ENCODE data around the gene WDR1. TPM values are rescaled to one million over a fixed set of nuclear protein-coding genes. Genes with fewer than 3 reads are reported as not detected.

Gene WDR1
- total RNA-seq, 1 experiment from 2014 or later: 199 TPM

DNA sequence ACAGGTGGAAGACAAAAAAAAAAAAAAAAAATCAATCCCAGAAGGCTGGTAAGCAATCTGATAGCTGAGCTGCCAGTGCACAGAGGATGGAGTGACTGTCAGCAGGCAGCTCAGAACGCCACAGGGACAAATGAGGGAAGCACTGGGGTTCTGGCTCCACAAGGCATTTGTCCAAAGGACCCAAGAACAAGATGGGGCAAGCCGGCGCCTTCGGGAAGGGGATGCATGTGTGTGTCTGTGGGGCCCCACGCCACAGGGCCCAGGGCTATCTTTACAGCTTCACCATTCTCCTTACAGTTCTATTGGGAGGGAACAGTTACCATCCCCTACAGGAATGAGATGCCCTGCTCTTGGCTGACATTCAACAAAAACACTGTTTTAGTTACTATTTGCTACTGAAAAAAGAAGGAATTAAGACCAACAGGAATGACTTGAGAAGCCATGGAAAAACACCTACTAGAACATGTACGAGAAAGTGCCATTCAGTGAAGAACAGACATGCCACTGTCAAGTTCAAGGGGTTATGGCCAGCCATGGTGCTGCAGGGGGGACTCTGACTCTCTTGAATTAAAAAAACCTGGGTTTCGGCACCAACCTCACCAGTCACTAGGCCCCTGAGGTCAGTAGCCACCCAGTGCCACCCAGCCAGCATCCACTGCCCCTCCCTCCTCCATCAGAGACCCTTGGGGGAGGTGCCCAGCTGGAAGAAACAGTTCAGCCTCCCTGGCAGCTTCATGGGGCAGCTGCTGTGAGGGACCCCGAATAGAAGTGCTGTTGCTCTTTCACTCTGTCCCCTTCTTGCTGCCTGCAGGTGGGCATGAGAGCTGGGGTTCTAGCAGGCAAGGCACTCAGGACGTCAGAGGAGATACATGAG lies 18.5 kb downstream of the WDR1 start:
- CTCF ChIA-PET: no interaction called here
- intact Hi-C loops (cut with micrococcal nuclease; ENCODE audit: unreplicated experiment): no loop called here
- H3K4me1 Mint-ChIP-seq (ENCODE audit: low read depth, unreplicated experiment): peaks cover 12% of the 10 kb centered on the region
- no peak overlapping the region for H3K4me3 Mint-ChIP-seq (ENCODE audit: low read depth, unreplicated experiment)
- TF ChIP-seq, protein P1, sequence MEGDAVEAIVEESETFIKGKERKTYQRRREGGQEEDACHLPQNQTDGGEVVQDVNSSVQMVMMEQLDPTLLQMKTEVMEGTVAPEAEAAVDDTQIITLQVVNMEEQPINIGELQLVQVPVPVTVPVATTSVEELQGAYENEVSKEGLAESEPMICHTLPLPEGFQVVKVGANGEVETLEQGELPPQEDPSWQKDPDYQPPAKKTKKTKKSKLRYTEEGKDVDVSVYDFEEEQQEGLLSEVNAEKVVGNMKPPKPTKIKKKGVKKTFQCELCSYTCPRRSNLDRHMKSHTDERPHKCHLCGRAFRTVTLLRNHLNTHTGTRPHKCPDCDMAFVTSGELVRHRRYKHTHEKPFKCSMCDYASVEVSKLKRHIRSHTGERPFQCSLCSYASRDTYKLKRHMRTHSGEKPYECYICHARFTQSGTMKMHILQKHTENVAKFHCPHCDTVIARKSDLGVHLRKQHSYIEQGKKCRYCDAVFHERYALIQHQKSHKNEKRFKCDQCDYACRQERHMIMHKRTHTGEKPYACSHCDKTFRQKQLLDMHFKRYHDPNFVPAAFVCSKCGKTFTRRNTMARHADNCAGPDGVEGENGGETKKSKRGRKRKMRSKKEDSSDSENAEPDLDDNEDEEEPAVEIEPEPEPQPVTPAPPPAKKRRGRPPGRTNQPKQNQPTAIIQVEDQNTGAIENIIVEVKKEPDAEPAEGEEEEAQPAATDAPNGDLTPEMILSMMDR (IDR thresholded peaks at IDR 0.05; ENCODE audit: unreplicated experiment): no peak
- H3K27ac Mint-ChIP-seq (ENCODE audit: unreplicated experiment): no peak overlapping the region
- H3K27me3 Mint-ChIP-seq (ENCODE audit: unreplicated experiment): no peaks in the 10 kb centered on the region
- no TSS peak for BruUV-seq (replicated peaks)
- DNase-seq: no peak
- no peaks in the 10 kb centered on the region for H3K9me3 Mint-ChIP-seq (ENCODE audit: low read depth, unreplicated experiment)
- peaks cover 41% of the 10 kb centered on the region for H3K36me3 Mint-ChIP-seq (ENCODE audit: insufficient read depth, unreplicated experiment)

- Mint-ChIP-seq H3K27me3 (ENCODE audit: unreplicated experiment) (no peaks in the 10 kb centered on the region), H3K4me3 (ENCODE audit: low read depth, unreplicated experiment) (no peak overlapping the region), H3K9me3 (ENCODE audit: low read depth, unreplicated experiment) (no peaks in the 10 kb centered on the region), H3K36me3 (ENCODE audit: insufficient read depth, unreplicated experiment) (peaks cover 37% of the 10 kb centered on the region), H3K4me1 (ENCODE audit: low read depth, unreplicated experiment) (peaks cover 12% of the 10 kb centered on the region), H3K27ac (ENCODE audit: unreplicated experiment) (no peak overlapping the region)
- CTCF ChIA-PET: no interaction called here
- intact Hi-C loops (cut with micrococcal nuclease; ENCODE audit: unreplicated experiment): no loop called here
- TF ChIP-seq, protein P1 (IDR thresholded peaks at IDR 0.05; ENCODE audit: unreplicated experiment): no peak
- no peak for DNase-seq
- BruUV-seq (replicated peaks): no TSS peak
Measured at GRCh38 chr4:10096978-10097335, 19.6 kb downstream of the WDR1 start.

DNA sequence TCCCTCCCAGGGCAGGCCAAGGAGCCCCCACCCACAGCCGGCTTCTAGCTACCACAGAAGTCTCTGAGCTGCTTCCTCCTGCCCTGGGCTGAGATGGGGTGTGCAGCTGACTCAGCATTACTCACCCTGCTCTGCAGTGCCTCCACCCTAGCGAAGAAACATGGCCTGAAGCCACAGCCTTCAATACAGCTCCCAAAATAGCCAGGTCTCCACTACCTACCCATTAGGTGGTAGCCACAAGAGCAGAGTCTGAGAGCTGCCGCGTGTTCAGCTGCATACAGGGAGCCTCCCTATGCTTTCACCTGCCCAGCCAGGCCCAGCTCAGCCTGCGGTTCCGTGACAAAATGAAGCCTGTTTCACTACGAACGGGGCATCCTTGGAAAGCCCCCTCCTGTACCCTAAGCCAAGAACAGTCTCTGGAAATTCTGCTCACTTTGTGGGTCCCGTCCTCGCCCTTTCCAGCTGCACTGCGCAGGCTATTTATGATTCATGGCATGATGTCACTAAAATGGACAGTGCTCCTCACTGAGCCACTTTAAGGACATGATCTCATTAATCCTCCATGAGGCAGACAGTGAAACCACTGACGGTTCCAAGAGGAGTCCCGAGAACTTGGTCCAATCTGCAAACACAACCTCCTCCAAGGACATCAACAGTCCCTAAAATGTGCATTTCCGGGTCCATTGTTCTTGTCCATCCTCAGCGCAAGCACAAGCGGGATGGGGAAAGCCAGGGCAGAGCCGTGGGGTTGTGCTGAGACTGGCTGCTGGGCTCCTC lies 20.2 kb downstream of the WDR1 start:
- no peak overlapping the region for H3K4me3 Mint-ChIP-seq (ENCODE audit: low read depth, unreplicated experiment)

GRCh38 chr4:10095296-10095991 lies 21.2 kb downstream of the WDR1 start:
- H3K4me1 Mint-ChIP-seq (ENCODE audit: low read depth, unreplicated experiment): peaks cover 12% of the 10 kb centered on the region
- TF ChIP-seq, protein P1 (IDR thresholded peaks at IDR 0.05; ENCODE audit: unreplicated experiment): no peak
- H3K27me3 Mint-ChIP-seq (ENCODE audit: unreplicated experiment): no peaks in the 10 kb centered on the region
- H3K4me3 Mint-ChIP-seq (ENCODE audit: low read depth, unreplicated experiment): no peak overlapping the region
- CTCF ChIA-PET: interaction anchor here (0.6 kb wide), 1 partner anchor 75 kb away, joined by 4 read pairs; no protein-coding TSS in a partner anchor
- peaks cover 32% of the 10 kb centered on the region for H3K36me3 Mint-ChIP-seq (ENCODE audit: insufficient read depth, unreplicated experiment)
- no peak overlapping the region for H3K27ac Mint-ChIP-seq (ENCODE audit: unreplicated experiment)
- no TSS peak for BruUV-seq (replicated peaks)
- no peak for DNase-seq
- intact Hi-C loops (cut with micrococcal nuclease; ENCODE audit: unreplicated experiment): no loop called here
- no peaks in the 10 kb centered on the region for H3K9me3 Mint-ChIP-seq (ENCODE audit: low read depth, unreplicated experiment)

More for the DNA sequence above, 20.2 kb downstream of the WDR1 start:
- intact Hi-C loops (cut with micrococcal nuclease; ENCODE audit: unreplicated experiment): no loop called here
- Mint-ChIP-seq H3K36me3 (ENCODE audit: insufficient read depth, unreplicated experiment) (peaks cover 36% of the 10 kb centered on the region), H3K9me3 (ENCODE audit: low read depth, unreplicated experiment) (no peaks in the 10 kb centered on the region), H3K4me1 (ENCODE audit: low read depth, unreplicated experiment) (peaks cover 12% of the 10 kb centered on the region), H3K27ac (ENCODE audit: unreplicated experiment) (no peak overlapping the region), H3K27me3 (ENCODE audit: unreplicated experiment) (no peaks in the 10 kb centered on the region)
- CTCF ChIA-PET: interaction anchor here (0.6 kb wide), 1 partner anchor 76 kb away, joined by 4 read pairs; no protein-coding TSS in a partner anchor
- DNase-seq: peak; percentile 17
- TF ChIP-seq, protein P1 (IDR thresholded peaks at IDR 0.05; ENCODE audit: unreplicated experiment): no peak
- no TSS peak for BruUV-seq (replicated peaks)

All from Calu3 (cell line).